Mesenchymal stem cell (in vitro differentiated cells and primary cell): Measurements from ENCODE around the gene RTEL1.
A peak's percentile ranks its signal among the peaks of the same experiment; 100 is the strongest.

Source experiments
- DNase-seq: peaks from one replicate; pipeline ENCODE4 v3.0.0-alpha.2; 2013
- H2AFZ ChIP-seq: one replicate; pipeline ENCODE4 v1.6.1; 2013; ENCODE audit warnings: low read depth, mild to moderate bottlenecking, control low read depth, inconsistent platforms, low read length, moderate library complexity
- H2AK5ac ChIP-seq: 2 replicates; pipeline ENCODE4 v1.6.1; 2013; ENCODE audit warnings: low read length, moderate library complexity, mild to moderate bottlenecking, inconsistent platforms; ENCODE audit not compliant: severe bottlenecking
- H2BK120ac ChIP-seq: one replicate; pipeline ENCODE4 v1.6.1; 2013; ENCODE audit warnings: low read depth, mild to moderate bottlenecking, inconsistent platforms, low read length, moderate library complexity
- H2BK12ac ChIP-seq, 2 experiments: one replicate each; pipeline ENCODE4 v1.6.1; 2013; ENCODE audit warnings: inconsistent platforms in 2 of 2, low read length in 2 of 2, mild to moderate bottlenecking in 2 of 2, moderate library complexity in 2 of 2, control low read depth in 1 of 2
- H2BK15ac ChIP-seq: one replicate; pipeline ENCODE4 v1.6.1; 2013; ENCODE audit warnings: mild to moderate bottlenecking, low read depth, inconsistent platforms; ENCODE audit not compliant: poor library complexity, severe bottlenecking
- H2BK5ac ChIP-seq: 2 replicates; pipeline ENCODE4 v1.6.1; 2013; ENCODE audit warnings: low read depth, mild to moderate bottlenecking, low read length, control low read depth, inconsistent platforms; ENCODE audit not compliant: poor library complexity, severe bottlenecking
- H3K14ac ChIP-seq, 2 experiments: one replicate each; pipeline ENCODE4 v1.6.1; 2013; ENCODE audit warnings: inconsistent platforms in 2 of 2, low read length in 2 of 2, control low read depth in 1 of 2, mild to moderate bottlenecking in 1 of 2, moderate library complexity in 1 of 2
- H3K18ac ChIP-seq, 2 experiments: one replicate each; pipeline ENCODE4 v1.6.1; 2013; ENCODE audit warnings: inconsistent platforms in 2 of 2, low read length in 2 of 2, control low read depth in 1 of 2, low read depth in 1 of 2, mild to moderate bottlenecking in 1 of 2
- H3K23ac ChIP-seq, 2 experiments: one replicate each; pipeline ENCODE4 v1.6.1; 2013; ENCODE audit warnings: inconsistent platforms in 2 of 2, low read length in 2 of 2, mild to moderate bottlenecking in 2 of 2, moderate library complexity in 2 of 2, control low read depth in 1 of 2
- H3K27ac ChIP-seq: 2 replicates; pipeline ENCODE4 v1.5.1; 2013; ENCODE audit warnings: mild to moderate bottlenecking, moderate library complexity, low read length, control low read depth, inconsistent platforms; ENCODE audit not compliant: poor library complexity, severe bottlenecking
- H3K27me3 ChIP-seq, 2 experiments: 2 replicates each; pipeline versions ENCODE4 v1.6.1 to v1.7.0; 2013; ENCODE audit warnings: low read length in 2 of 2, mild to moderate bottlenecking in 2 of 2, moderate library complexity in 2 of 2, control low read depth in 1 of 2, inconsistent platforms in 1 of 2; ENCODE audit not compliant: control insufficient read depth in 1 of 2, insufficient read depth in 1 of 2
- H3K36me3 ChIP-seq, 2 experiments: 2 replicates each; pipeline versions ENCODE4 v1.6.1 to v1.7.0; 2013; ENCODE audit warnings: low read length in 2 of 2, control low read depth in 1 of 2, inconsistent platforms in 1 of 2, low read depth in 1 of 2, mild to moderate bottlenecking in 1 of 2; ENCODE audit not compliant: insufficient read depth in 2 of 2, control insufficient read depth in 1 of 2
- H3K4ac ChIP-seq, 2 experiments: one replicate each; pipeline ENCODE4 v1.6.1; 2013; ENCODE audit warnings: inconsistent platforms in 2 of 2, low read length in 2 of 2, mild to moderate bottlenecking in 2 of 2, moderate library complexity in 2 of 2, control low read depth in 1 of 2, low read depth in 1 of 2
- H3K4me1 ChIP-seq: 2 replicates; pipeline ENCODE4 v1.6.1; 2013; ENCODE audit warnings: low read depth, low read length, control low read depth; ENCODE audit not compliant: control insufficient read depth, insufficient read depth
- H3K4me2 ChIP-seq: 2 replicates; pipeline ENCODE4 v1.6.1; 2013; ENCODE audit warnings: low read length, mild to moderate bottlenecking, inconsistent platforms; ENCODE audit not compliant: poor library complexity, severe bottlenecking
- H3K4me3 ChIP-seq, 2 experiments: 2 replicates each; pipeline versions ENCODE4 v1.5.1 to v1.7.0; 2013; ENCODE audit warnings: low read length in 2 of 2, mild to moderate bottlenecking in 2 of 2, control low read depth in 1 of 2, low read depth in 1 of 2; ENCODE audit not compliant: insufficient read depth in 1 of 2
- H3K79me1 ChIP-seq: replicated peaks from 2 replicates; pipeline ENCODE4 v1.6.1; 2013; ENCODE audit warnings: mild to moderate bottlenecking, control low read depth, low read length, inconsistent platforms; ENCODE audit not compliant: poor library complexity, severe bottlenecking
- H3K9ac ChIP-seq: 2 replicates; pipeline ENCODE4 v1.7.0; 2013; ENCODE audit warnings: mild to moderate bottlenecking, low read length, moderate library complexity
- H3K9me3 ChIP-seq: 2 replicates; pipeline ENCODE4 v1.7.0; 2013; ENCODE audit warnings: mild to moderate bottlenecking, low read length; ENCODE audit not compliant: control insufficient read depth
- H4K8ac ChIP-seq: one replicate; pipeline ENCODE4 v1.6.1; 2013; ENCODE audit warnings: inconsistent platforms, mild to moderate bottlenecking, low read length, moderate library complexity
- H4K91ac ChIP-seq: one replicate; pipeline ENCODE4 v1.6.1; 2013; ENCODE audit warnings: mild to moderate bottlenecking, low read length, inconsistent platforms
- WGBS: methylation state at CpG from one replicate; pipeline ENCODE4 v1.1.7; 2013; ENCODE audit warnings: mixed read lengths; 5-methylcytosine and 5-hydroxymethylcytosine counted together

RTEL1 gene

GRCh38 chr20:63655249-63655648, 2.9 kb upstream of the RTEL1 start:
- Histone ChIP-seq H4K8ac (no peak overlapping the region), H3K79me1 (peaks cover 5% of the 10 kb centered on the region), H3K18ac (no peak overlapping the region), H2AK5ac (no peak overlapping the region), H3K4me1 (peaks cover 41% of the 10 kb centered on the region), H4K91ac (no peak overlapping the region), H2BK120ac (no peak overlapping the region), H3K23ac (no peak overlapping the region), H3K4ac (no peak overlapping the region), H3K9ac (no peak overlapping the region), H3K27ac (no peak overlapping the region), H2BK5ac (no peak overlapping the region), H3K9me3 (no peaks in the 10 kb centered on the region), H3K14ac (no peak overlapping the region), H3K4me3 (no peak overlapping the region), H2BK12ac (no peak overlapping the region), H2BK15ac (no peak overlapping the region), H2AFZ (no peak overlapping the region), H3K27me3 (peaks cover 0 to 19% of the 10 kb centered on the region in 2 experiments), H3K36me3 (peaks cover 0 to under 1% of the 10 kb centered on the region in 2 experiments), H3K4me2 (no peak overlapping the region)
- 91% methylated on average over 4 of the region's 4 CpGs for WGBS
- DNase-seq: no peak

DNA sequence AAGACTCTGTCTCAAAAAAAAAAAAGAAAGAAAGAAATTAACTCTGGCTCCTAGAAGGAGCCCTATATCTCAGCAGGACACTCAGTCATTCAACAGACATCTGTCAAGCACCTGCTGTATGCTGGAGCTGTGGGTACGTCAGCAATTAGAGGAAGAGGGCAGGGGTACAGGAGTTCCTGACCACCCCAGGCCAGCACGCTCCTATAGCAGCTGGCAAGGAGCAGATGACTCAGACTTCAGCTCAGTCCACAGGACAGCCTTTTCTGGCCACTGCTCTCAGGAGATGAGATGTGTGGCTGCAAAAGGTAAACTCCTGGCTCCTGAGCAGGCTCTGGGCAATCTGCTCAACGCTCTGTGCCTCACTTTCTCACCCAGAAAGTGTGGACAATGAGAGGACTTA, 1.7 kb upstream of the RTEL1 start:
- no peak overlapping the region for H3K4ac ChIP-seq
- H3K79me1 ChIP-seq: peaks cover 14% of the 10 kb centered on the region
- H2AFZ ChIP-seq: no peak overlapping the region
- H3K23ac ChIP-seq: no peak overlapping the region
- H3K18ac ChIP-seq: no peak overlapping the region
- H3K4me2 ChIP-seq: no peak overlapping the region
- peaks cover 0 to 15% of the 10 kb centered on the region in 2 experiments for H3K27me3 ChIP-seq
- H2BK120ac ChIP-seq: no peak overlapping the region
- no peak overlapping the region for H4K8ac ChIP-seq
- H2AK5ac ChIP-seq: no peak overlapping the region
- no peaks in the 10 kb centered on the region for H3K9me3 ChIP-seq
- H3K4me3 ChIP-seq: no peak overlapping the region
- WGBS: 90% methylated on average over 3 of the region's 3 CpGs
- no peak for DNase-seq
- H3K36me3 ChIP-seq: peaks cover 10 to 13% of the 10 kb centered on the region in 2 experiments
- no peak overlapping the region for H3K14ac ChIP-seq
- no peak overlapping the region for H2BK12ac ChIP-seq
- H3K27ac ChIP-seq: no peak overlapping the region
- H2BK15ac ChIP-seq: no peak overlapping the region
- H3K9ac ChIP-seq: no peak overlapping the region
- no peak overlapping the region for H4K91ac ChIP-seq
- peaks cover 38% of the 10 kb centered on the region for H3K4me1 ChIP-seq
- no peak overlapping the region for H2BK5ac ChIP-seq

DNA sequence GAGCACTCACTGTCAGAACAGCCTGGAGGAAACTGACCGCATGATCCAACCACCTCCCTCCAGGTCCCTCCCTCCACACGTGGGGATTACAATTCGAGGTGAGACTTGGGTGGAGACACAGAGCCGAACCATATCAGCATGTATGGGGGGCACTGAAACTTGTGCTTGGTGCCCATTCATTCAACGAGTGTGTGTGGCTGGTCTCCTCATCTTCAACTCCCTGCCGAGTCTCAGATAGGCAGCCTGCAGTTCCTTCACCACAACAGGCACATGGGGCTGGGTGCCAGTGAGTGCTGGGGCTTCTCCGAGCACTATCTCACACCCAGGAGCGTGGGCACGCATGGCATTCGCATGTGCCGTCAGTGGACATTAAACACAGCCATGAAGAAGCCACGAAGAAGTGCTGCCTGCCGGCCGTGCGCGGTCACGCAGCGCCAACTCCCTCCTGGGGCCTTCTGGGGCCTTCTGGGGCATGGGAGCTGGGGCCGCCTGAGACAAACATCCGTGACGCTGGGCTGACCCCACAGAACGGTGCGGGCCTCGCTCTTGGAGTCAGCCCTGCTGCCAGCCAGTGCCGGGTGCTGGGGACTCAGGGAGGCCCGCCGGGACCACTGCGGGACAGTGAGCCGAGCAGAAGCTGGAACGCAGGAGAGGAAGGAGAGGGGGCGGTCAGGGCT, 714 bp upstream of the RTEL1 start:
- Histone ChIP-seq H2BK5ac (no peak overlapping the region), H2BK12ac (peak overlapping the region in 1 of 2 experiments; percentile 58), H2BK120ac (peak overlapping the region; percentile 21), H4K8ac (peak overlapping the region; percentile 97), H3K18ac (peak overlapping the region in 1 of 2 experiments; percentile 74), H3K79me1 (peaks cover 22% of the 10 kb centered on the region), H4K91ac (peak overlapping the region; percentile 64), H3K36me3 (peaks cover 19 to 22% of the 10 kb centered on the region in 2 experiments), H3K27me3 (peaks cover 0 to 7% of the 10 kb centered on the region in 2 experiments), H2AFZ (peak overlapping the region; percentile 94), H3K14ac (no peak overlapping the region), H3K9me3 (no peaks in the 10 kb centered on the region), H3K4me1 (peaks cover 30% of the 10 kb centered on the region), H3K4ac (peak overlapping the region; percentile 83 to 90), H2AK5ac (no peak overlapping the region), H3K23ac (no peak overlapping the region), H3K9ac (peak overlapping the region; percentile 97), H3K4me3 (peak overlapping the region in 1 of 2 experiments; percentile 94), H3K27ac (no peak overlapping the region), H2BK15ac (no peak overlapping the region), H3K4me2 (no peak overlapping the region)
- no peak for DNase-seq
- 86% methylated on average over 31 of the region's 31 CpGs for WGBS

DNA sequence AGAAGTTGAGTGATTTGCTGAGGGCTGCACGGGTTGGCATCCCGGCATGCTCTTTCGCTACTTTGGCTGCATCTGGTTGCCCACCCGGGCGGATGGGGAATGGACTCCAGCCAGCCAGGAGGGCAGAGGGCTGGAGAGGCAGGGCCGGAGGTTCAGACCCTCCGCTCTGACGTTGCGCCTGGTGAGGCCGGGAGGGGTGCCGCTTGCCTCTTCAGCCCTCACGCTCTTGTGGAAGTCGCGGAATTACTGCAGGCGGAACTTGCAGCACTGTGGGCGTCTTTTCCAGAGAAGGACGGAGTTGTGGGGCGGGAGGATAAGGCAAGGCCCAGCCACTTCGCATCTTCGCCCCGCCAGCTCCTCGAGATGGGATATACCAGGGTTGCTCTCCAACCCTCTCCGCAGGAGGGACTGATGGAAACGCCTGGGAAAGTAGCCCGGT, 656 bp downstream of the RTEL1 start:
- Histone ChIP-seq H3K9me3 (no peaks in the 10 kb centered on the region), H3K36me3 (peaks cover 33 to 36% of the 10 kb centered on the region in 2 experiments), H3K4me1 (peaks cover 20% of the 10 kb centered on the region), H4K8ac (peak overlapping the region; percentile 4), H2AFZ (peak overlapping the region; percentile 78), H3K18ac (peak overlapping the region in 1 of 2 experiments; percentile 92), H3K79me1 (peaks cover 36% of the 10 kb centered on the region), H3K27ac (peak overlapping the region; percentile 49), H3K14ac (peak overlapping the region in 1 of 2 experiments; percentile 75), H3K4me3 (peak overlapping the region; percentile 74 to 94), H3K4ac (peak overlapping the region in 1 of 2 experiments; percentile 75), H3K9ac (peak overlapping the region; percentile 97), H2BK5ac (no peak overlapping the region), H2AK5ac (no peak overlapping the region), H4K91ac (peak overlapping the region; percentile 5), H3K27me3 (peaks cover 0 to 7% of the 10 kb centered on the region in 2 experiments), H2BK12ac (peak overlapping the region in 1 of 2 experiments; percentile 17), H3K23ac (no peak overlapping the region), H3K4me2 (peak overlapping the region; percentile 78), H2BK15ac (no peak overlapping the region), H2BK120ac (no peak overlapping the region)
- DNase-seq: no peak
- WGBS: 7% methylated on average over 25 of the region's 25 CpGs
